Right lobe of liver (tissue), 6 donors: Measurements from ENCODE around the gene LONRF2. TPM values are rescaled to one million over a fixed set of nuclear protein-coding genes. Genes with fewer than 3 reads are reported as not detected.

ENCODE experiments used
- ATAC-seq, 4 donors: fragments of 200-7000 bp; cut with Tn5 transposase; one replicate each; pipeline ENCODE4 v1.9.1; 2020; ENCODE audit warnings: mild to moderate bottlenecking in 4 of 4, moderate library complexity in 4 of 4
- DNase-seq, 3 donors: peaks; one replicate each; pipeline ENCODE4 v3.0.0-alpha.2; 2020
- H3K27ac ChIP-seq, 3 donors: fragments of 200-600 bp; one replicate each; pipeline ENCODE4 v1.8.0; 2022
- H3K27me3 ChIP-seq, 2 donors: fragments of 200-600 bp; one replicate each; pipeline ENCODE4 v1.8.0; 2022
- H3K36me3 ChIP-seq, 4 donors: fragments of 200-600 bp; sonication (generic) in 1 of 4; one replicate each; pipeline versions ENCODE4 v1.5.1 to v1.8.0; 2017 to 2022; ENCODE audit warnings: control low read depth in 1 of 4
- H3K4me1 ChIP-seq, 4 donors: fragments of 200-600 bp; sonication (generic) in 1 of 4; one replicate each; pipeline versions ENCODE4 v1.5.1 to v1.8.0; 2017 to 2022; ENCODE audit warnings: control low read depth in 1 of 4
- H3K4me3 ChIP-seq, 3 donors: fragments of 200-600 bp; one replicate each; pipeline ENCODE4 v1.8.0; 2022
- H3K9me3 ChIP-seq, 4 donors: fragments of 200-600 bp; sonication (generic) in 1 of 4; one replicate each; pipeline versions ENCODE4 v1.5.1 to v1.8.0; 2017 to 2022; ENCODE audit warnings: control low read depth in 1 of 4
- POLR2A ChIP-seq: fragments of 450-650 bp; IDR thresholded peaks from one replicate; pipeline ENCODE4 v1.6.1; 2017; ENCODE audit warnings: antibody characterized with exemption, mild to moderate bottlenecking
- WGBS: methylation state at CpG from one replicate; pipeline ENCODE4 v1.1.6; 2018; ENCODE audit warnings: low coverage, low lambda C conversion rate; ENCODE audit not compliant: insufficient coverage; ENCODE audit errors: missing lambda C conversion rate; 5-methylcytosine and 5-hydroxymethylcytosine counted together
- intact Hi-C, 2 donors: fragments of 100-400 bp; cut with DNase I; formaldehyde crosslinking; loops; one replicate each; pipeline versions ENCODE4 v1.11.2 to v1.14.1; 2022
- total RNA-seq, 6 experiments: library from RNA; depleted of rRNA in 2 of 6; stranded (reverse); fragments of >200 nt in 2 of 6; fragmentation: NEBNext Ultra II Directional in 3 of 6; extraction: Animal tissue kit (Norgen Biotek cat#: 25700) in 3 of 6; gene quantifications; one replicate each; pipeline versions ENCODE4 v1.1.0 to v1.2.4, GENCODE V29; 2016 to 2023
- TF ChIP-seq, protein P1 (sequence below), 4 donors: fragments of 200-600 bp in 3 of 4; fragments of 450-650 bp in 1 of 4; IDR thresholded peaks; one replicate each; pipeline versions ENCODE4 v1.5.1 to v1.8.0; 2016 to 2022; ENCODE audit warnings: antibody characterized with exemption in 4 of 4, mild to moderate bottlenecking in 2 of 4
- donor health status: DM: no; HTN: yes; CAD: no.
- donor health status: DM: no; HTN: no; CAD: no.
- donor health status: DM: no; HTN: no; CAD: no.
- donor health status: DM: no; HTN: yes; CAD: no.
- donor health status: DM: no; HTN: yes; CAD: no.

The LONRF2 gene
- total RNA-seq, 6 experiments from 2014 or later, result 0.51 to 2.5 (median 1.7) TPM

GRCh38 chr2:100294162-100294497 is 28.2 kb downstream of the LONRF2 start:
- WGBS, result 77% methylated on average over 7 of the region's 9 CpGs
- H3K27ac ChIP-seq, result no peak overlapping the region
- ATAC-seq, result no peak
- no peaks in the 10 kb centered on the region for H3K9me3 ChIP-seq
- H3K27me3 ChIP-seq, result no peaks in the 10 kb centered on the region
- H3K4me1 ChIP-seq, result peaks cover 0 to 8% (median 0%) of the 10 kb centered on the region in 4 donors
- no peak overlapping the region for H3K4me3 ChIP-seq
- intact Hi-C loops, result no loop called here
- H3K36me3 ChIP-seq, result no peaks in the 10 kb centered on the region
- TF ChIP-seq, protein P1, sequence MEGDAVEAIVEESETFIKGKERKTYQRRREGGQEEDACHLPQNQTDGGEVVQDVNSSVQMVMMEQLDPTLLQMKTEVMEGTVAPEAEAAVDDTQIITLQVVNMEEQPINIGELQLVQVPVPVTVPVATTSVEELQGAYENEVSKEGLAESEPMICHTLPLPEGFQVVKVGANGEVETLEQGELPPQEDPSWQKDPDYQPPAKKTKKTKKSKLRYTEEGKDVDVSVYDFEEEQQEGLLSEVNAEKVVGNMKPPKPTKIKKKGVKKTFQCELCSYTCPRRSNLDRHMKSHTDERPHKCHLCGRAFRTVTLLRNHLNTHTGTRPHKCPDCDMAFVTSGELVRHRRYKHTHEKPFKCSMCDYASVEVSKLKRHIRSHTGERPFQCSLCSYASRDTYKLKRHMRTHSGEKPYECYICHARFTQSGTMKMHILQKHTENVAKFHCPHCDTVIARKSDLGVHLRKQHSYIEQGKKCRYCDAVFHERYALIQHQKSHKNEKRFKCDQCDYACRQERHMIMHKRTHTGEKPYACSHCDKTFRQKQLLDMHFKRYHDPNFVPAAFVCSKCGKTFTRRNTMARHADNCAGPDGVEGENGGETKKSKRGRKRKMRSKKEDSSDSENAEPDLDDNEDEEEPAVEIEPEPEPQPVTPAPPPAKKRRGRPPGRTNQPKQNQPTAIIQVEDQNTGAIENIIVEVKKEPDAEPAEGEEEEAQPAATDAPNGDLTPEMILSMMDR (IDR thresholded peaks at IDR 0.05), result no peak
- TF ChIP-seq POLR2A, result no peak
- DNase-seq, result no peak

DNA sequence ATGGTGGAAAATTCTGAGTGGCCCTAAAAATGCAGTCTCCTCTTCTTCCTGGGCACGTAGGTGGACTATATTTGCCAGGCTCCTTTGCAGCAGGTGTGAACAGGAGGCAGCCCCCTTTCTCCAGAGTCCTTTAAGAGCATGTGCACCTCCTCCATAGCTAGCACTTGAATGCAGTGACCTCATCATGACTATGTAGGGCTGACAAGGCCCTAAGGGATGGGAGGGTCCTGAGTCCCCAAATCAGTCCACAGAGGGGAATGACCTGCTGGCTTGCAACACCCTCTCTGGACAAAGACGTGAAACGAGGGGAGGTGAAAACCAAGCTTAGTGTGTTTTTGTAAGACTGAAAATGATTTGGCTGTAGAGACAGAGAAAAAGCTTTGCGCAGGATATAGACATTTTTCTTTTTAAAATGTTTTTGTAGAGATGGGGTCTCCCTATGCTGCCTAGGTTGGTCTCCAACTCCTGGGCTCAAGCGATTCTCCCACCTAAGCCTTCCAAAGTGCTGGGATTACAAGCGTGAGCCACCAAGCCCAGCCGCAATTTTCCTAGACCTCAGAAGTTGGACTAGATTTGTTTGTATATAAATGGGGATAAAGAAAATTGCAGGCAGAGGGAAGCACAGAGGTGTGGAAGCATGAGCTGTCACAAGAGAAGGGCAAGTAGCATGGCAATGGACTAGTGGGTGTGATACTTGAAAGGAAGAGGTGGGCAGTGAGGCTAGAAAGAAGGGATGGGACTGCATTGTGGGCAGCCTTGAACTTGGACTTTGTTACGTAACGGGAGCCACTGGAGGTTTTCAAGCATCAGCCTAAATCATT is 28.8 kb downstream of the LONRF2 start:
- peaks cover 0 to 8% (median 0%) of the 10 kb centered on the region in 4 donors for H3K4me1 ChIP-seq
- no peak for DNase-seq
- no peaks in the 10 kb centered on the region for H3K36me3 ChIP-seq
- intact Hi-C loops, result no loop called here
- no peaks in the 10 kb centered on the region for H3K9me3 ChIP-seq
- WGBS, result 88% methylated on average over 8 of the region's 9 CpGs
- no peaks in the 10 kb centered on the region for H3K27me3 ChIP-seq
- no peak overlapping the region for H3K4me3 ChIP-seq
- no peak overlapping the region for H3K27ac ChIP-seq
- ATAC-seq, result no peak
- TF ChIP-seq POLR2A, result no peak
- TF ChIP-seq, protein P1 (IDR thresholded peaks at IDR 0.05), result no peak

DNA sequence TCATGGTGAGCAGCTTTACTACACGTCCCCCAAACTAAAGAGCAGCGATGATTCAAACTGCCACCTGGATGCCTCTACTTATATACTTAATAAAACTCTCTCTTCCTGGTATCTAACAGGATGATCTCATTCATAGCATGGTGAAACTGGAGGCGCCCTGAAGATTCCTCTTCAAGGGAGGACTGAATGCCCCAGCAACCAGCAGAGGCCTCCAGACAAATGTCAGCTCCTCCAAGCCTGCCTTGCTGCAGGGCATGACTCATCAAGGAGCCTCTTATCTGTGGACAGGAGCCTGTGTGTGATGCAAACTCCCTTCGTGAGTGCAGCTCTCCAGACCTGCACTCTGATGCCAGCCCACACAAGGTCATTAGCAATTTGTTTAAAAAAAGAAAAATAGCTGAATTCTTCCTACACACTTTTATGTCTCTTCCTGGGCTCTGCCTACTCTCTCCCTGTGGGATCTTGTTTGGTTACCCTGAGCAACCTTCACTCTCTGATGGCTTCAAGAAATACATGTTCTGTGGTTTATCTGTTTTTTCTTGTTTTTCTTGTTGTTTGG is 30.2 kb downstream of the LONRF2 start:
- DNase-seq (no peak), ATAC-seq (peak in 2 of 4 donors; percentile 34 to 42)
- WGBS, result 0% methylated on average over 2 of the region's 4 CpGs

GRCh38 chr2:100291152-100291970 is 30.9 kb downstream of the LONRF2 start:
- ATAC-seq (peak; percentile 79 to 96 (median 94)), DNase-seq (peak in 1 of 3 donors; percentile 41)
- H3K36me3 ChIP-seq, result no peaks in the 10 kb centered on the region
- intact Hi-C loops, result no loop called here
- 79% methylated on average over 7 of the region's 13 CpGs for WGBS
- H3K27me3 ChIP-seq, result no peaks in the 10 kb centered on the region
- H3K4me1 ChIP-seq, result peaks cover 0 to 11% (median 2%) of the 10 kb centered on the region in 4 donors
- H3K27ac ChIP-seq, result no peak overlapping the region
- TF ChIP-seq, protein P1 (IDR thresholded peaks at IDR 0.05), result no peak
- no peak for TF ChIP-seq POLR2A
- no peaks in the 10 kb centered on the region for H3K9me3 ChIP-seq
- no peak overlapping the region for H3K4me3 ChIP-seq

More for the DNA sequence above, 30.2 kb downstream of the LONRF2 start:
- H3K4me3 ChIP-seq, result no peak overlapping the region
- H3K36me3 ChIP-seq, result no peaks in the 10 kb centered on the region
- H3K4me1 ChIP-seq, result peaks cover 0 to 8% (median 0%) of the 10 kb centered on the region in 4 donors
- TF ChIP-seq, protein P1 (IDR thresholded peaks at IDR 0.05), result no peak
- no peak for TF ChIP-seq POLR2A
- intact Hi-C loops, result no loop called here
- H3K27me3 ChIP-seq, result no peaks in the 10 kb centered on the region
- no peaks in the 10 kb centered on the region for H3K9me3 ChIP-seq
- H3K27ac ChIP-seq, result no peak overlapping the region
